OCI-LY1 (cell line): ENCODE measurements around the gene NREP.

Experiments used
- H2AFZ ChIP-seq: fragments of 200-600 bp; sonication (generic), shearing (Covaris generic); 2 replicates; pipeline ENCODE4 v1.6.0; 2014; ENCODE audit warnings: antibody characterized with exemption, mild to moderate bottlenecking, low read length
- H3F3A ChIP-seq: fragments of 200-600 bp; sonication (generic), shearing (Covaris generic); 2 replicates; pipeline ENCODE4 v1.6.0; 2014; ENCODE audit warnings: mild to moderate bottlenecking, antibody characterized with exemption, low read length, moderate library complexity; ENCODE audit not compliant: insufficient read depth
- H3K27ac ChIP-seq: fragments of 200-600 bp; sonication (generic); 2 replicates; pipeline ENCODE4 v1.5.1; 2014; ENCODE audit warnings: low read length, mixed run types, mild to moderate bottlenecking, low read depth; ENCODE audit not compliant: poor library complexity, severe bottlenecking
- H3K27me3 ChIP-seq: fragments of 200-600 bp; sonication (generic); 2 replicates; pipeline ENCODE4 v1.6.0; 2014; ENCODE audit warnings: antibody characterized with exemption, mild to moderate bottlenecking, low read length, moderate library complexity; ENCODE audit not compliant: insufficient read depth
- H3K36me3 ChIP-seq: fragments of 200-600 bp; sonication (generic); 2 replicates; pipeline ENCODE4 v1.6.1; 2014; ENCODE audit warnings: mild to moderate bottlenecking, antibody characterized with exemption, low read length, moderate library complexity, mixed read lengths; ENCODE audit not compliant: insufficient read depth
- H3K4me1 ChIP-seq: fragments of 200-600 bp; sonication (generic); 2 replicates; pipeline ENCODE4 v1.5.1; 2014; ENCODE audit warnings: mild to moderate bottlenecking, low read length, moderate library complexity; ENCODE audit not compliant: insufficient read depth, severe bottlenecking
- H3K4me2 ChIP-seq: fragments of 200-600 bp; sonication (generic), shearing (Covaris generic); 2 replicates; pipeline ENCODE4 v1.6.1; 2014; ENCODE audit warnings: low read length
- H3K4me3 ChIP-seq: fragments of 200-600 bp; sonication (generic); 2 replicates; pipeline ENCODE4 v1.5.1; 2014; ENCODE audit warnings: low read length, low read depth, mild to moderate bottlenecking, mixed read lengths; ENCODE audit not compliant: poor library complexity, severe bottlenecking
- H3K79me2 ChIP-seq: fragments of 200-600 bp; shearing (Covaris generic); 2 replicates; pipeline ENCODE4 v1.6.1; 2016; ENCODE audit warnings: mixed run types, low read length, mixed read lengths; ENCODE audit not compliant: insufficient read depth
- H3K9ac ChIP-seq: fragments of 200-600 bp; sonication (generic), shearing (Covaris generic); 2 replicates; pipeline ENCODE4 v1.6.1; 2014; ENCODE audit warnings: mild to moderate bottlenecking, low read length, mixed read lengths
- H3K9me2 ChIP-seq: fragments of 200-600 bp; sonication (generic), shearing (Covaris generic); 2 replicates; pipeline ENCODE4 v1.6.1; 2014; ENCODE audit warnings: low read depth, mild to moderate bottlenecking, low read length, mixed read lengths
- H3K9me3 ChIP-seq: fragments of 200-600 bp; shearing (Covaris generic); 2 replicates; pipeline ENCODE4 v1.6.1; 2014; ENCODE audit warnings: low read length, mixed read lengths
- H4K20me1 ChIP-seq: fragments of 200-600 bp; sonication (generic), shearing (Covaris generic); 2 replicates; pipeline ENCODE4 v1.6.0; 2016; ENCODE audit warnings: mild to moderate bottlenecking, low read length; ENCODE audit not compliant: insufficient read depth
- CTCF ChIP-seq: fragments of 200-600 bp; sonication (generic), shearing (Covaris generic); IDR thresholded peaks from 2 replicates; pipeline ENCODE4 v1.5.1; 2017; ENCODE audit warnings: mild to moderate bottlenecking, antibody characterized with exemption, low read length, moderate library complexity, mixed read lengths
- EZH2 ChIP-seq: fragments of 200-600 bp; sonication (generic), shearing (Covaris generic); IDR thresholded peaks from 2 replicates; pipeline ENCODE4 v1.8.0; 2017; ENCODE audit warnings: borderline replicate concordance, mixed run types, mild to moderate bottlenecking, antibody characterized with exemption, low read length, moderate library complexity, mixed read lengths

The NREP gene

GRCh38 chr5:111781200-111781599, 24.2 kb upstream of the NREP start:
- Histone ChIP-seq H3K9ac (no peak overlapping the region), H3F3A (no peaks in the 10 kb centered on the region)

DNA sequence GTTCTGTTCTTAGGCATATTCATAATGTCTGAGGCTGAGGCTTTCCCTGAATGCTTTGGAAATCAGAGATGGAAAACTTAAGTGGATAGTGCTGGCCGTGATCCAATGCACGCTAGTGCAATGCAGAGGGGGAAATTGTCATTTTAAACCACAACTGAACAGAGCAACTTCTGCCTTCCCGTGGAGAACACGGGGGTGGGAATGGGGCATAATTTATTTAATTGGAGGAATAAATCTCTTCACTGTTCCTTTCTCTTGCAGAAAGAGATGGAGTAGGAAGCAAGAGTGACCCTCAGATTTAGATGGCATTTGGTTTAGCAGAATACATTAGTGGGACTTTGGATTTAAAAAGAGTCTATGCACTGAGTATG, 22.9 kb upstream of the NREP start:
- Histone ChIP-seq H4K20me1 (no peaks in the 10 kb centered on the region), H3K79me2 (no peaks in the 10 kb centered on the region), H3K9ac (no peak overlapping the region), H3K9me3 (no peaks in the 10 kb centered on the region), H3F3A (no peaks in the 10 kb centered on the region), H3K4me3 (no peak overlapping the region), H3K27me3 (no peaks in the 10 kb centered on the region), H3K9me2 (no peaks in the 10 kb centered on the region), H3K36me3 (no peaks in the 10 kb centered on the region), H3K4me1 (peaks cover 36% of the 10 kb centered on the region), H3K27ac (no peak overlapping the region), H2AFZ (no peak overlapping the region), H3K4me2 (no peak overlapping the region)
- no peak for TF ChIP-seq EZH2
- TF ChIP-seq CTCF = no peak

More at GRCh38 chr5:111781200-111781599, 24.2 kb upstream of the NREP start:
- Histone ChIP-seq H3K4me2 (no peak overlapping the region), H3K4me3 (no peak overlapping the region), H3K36me3 (no peaks in the 10 kb centered on the region), H2AFZ (no peak overlapping the region; the same call in 1 of the 2 replicates), H3K9me3 (no peaks in the 10 kb centered on the region), H4K20me1 (no peaks in the 10 kb centered on the region), H3K9me2 (no peaks in the 10 kb centered on the region), H3K27ac (no peak overlapping the region), H3K79me2 (no peaks in the 10 kb centered on the region), H3K27me3 (no peaks in the 10 kb centered on the region), H3K4me1 (peaks cover 32% of the 10 kb centered on the region)
- TF ChIP-seq CTCF (no peak), EZH2 (no peak)

DNA sequence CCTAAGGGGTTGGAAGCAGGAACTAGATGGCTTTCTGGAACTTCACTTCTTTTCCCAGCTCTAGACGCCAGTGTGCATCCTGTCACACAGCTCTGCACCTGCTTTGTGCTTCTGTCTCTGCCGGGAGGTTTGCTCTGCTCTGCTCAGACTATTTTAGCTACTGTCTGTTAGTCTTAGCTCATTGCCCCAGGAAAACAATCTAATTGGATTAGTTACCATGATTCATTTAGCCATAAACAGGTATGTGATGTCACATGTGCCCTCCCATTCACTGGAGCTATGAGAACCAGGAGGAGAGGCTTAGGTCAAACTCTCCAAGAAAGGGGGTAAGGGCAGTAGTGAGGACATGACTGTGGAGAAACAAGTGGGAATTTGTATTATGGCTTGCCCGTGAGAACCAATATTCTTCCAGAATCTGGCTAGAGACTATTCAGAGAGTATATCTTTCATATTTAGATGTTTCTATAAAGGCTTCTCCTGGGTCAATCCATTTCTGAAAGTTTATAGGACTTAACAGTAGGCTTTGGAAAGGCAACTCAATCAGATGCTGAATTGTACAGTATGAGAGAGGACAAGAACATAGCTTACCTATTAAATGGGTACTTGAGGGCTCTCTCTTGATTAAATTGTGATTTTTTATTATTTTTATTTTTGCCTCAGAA, 22.4 kb upstream of the NREP start:
- Histone ChIP-seq H3K9ac (no peak overlapping the region), H3K4me1 (peaks cover 41% of the 10 kb centered on the region), H2AFZ (no peak overlapping the region), H3K27ac (no peak overlapping the region), H3K9me3 (no peaks in the 10 kb centered on the region), H3K9me2 (no peaks in the 10 kb centered on the region), H3K4me2 (no peak overlapping the region), H3K27me3 (no peaks in the 10 kb centered on the region), H3K79me2 (no peaks in the 10 kb centered on the region), H4K20me1 (no peaks in the 10 kb centered on the region), H3K36me3 (no peaks in the 10 kb centered on the region), H3F3A (no peaks in the 10 kb centered on the region), H3K4me3 (no peak overlapping the region)
- TF ChIP-seq CTCF (no peak), EZH2 (no peak)
